ENCODE measurements around the gene SNORC. TPM values are rescaled to one million over a fixed set of nuclear protein-coding genes. Genes with fewer than 3 reads are reported as not detected.

SNORC gene
- total and polyA plus RNA-seq, 5 donors = 0.59 to 1.9 (median 1.1) TPM

DNA sequence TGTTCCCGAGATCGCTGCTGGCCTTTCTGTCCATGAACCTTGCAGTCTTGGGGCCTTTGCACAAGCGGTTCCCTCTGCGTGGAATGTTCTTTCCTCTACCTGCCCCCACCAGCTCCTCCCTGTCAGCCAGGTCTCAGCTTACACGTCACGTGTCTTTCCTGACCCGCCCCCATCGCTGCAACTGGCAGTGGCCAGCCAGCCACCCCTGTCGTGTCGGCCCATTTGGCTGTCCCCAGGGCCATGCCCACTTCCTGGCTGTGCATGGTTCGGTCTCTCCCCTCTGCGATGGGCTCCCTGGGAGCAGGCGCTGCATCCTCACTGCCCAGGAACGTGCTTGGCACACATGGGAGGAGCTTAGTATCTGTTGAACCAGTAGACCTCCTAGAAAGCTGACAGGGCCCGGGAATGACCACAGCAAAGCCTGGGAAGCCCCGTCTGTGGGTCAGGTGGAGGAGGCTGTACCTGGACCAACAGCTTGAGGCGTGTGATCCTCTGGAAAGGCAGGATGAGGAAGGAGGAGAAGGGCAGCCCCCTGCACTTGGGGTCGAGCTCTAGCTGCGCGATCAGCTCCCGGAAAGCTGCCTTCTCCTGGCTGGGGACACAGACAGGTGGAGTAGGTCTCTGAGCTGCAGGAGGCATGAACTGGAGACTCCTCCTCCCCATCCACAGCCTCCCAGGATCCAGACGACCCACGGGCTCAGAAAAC is 21.0 kb downstream of the SNORC start:
- intact Hi-C loops (cut with DNase I) = no loop called here
- no peak overlapping the region for H3K27ac ChIP-seq (ENCODE audit: low read length)
- no peaks in the 10 kb centered on the region for H3K27me3 ChIP-seq (ENCODE audit: control insufficient read depth, insufficient read depth)
- H3K9me3 ChIP-seq (ENCODE audit: control insufficient read depth, low read length) = no peaks in the 10 kb centered on the region
- ATAC-seq (peak; percentile 26 to 42), DNase-seq (peak in 1 of 3 donors; percentile 67)
- no peak overlapping the region for H3K4me3 ChIP-seq (ENCODE audit: low read length)
- WGBS = 35% methylated on average over 23 of the region's 23 CpGs
- H3K4me1 ChIP-seq (ENCODE audit: control insufficient read depth, insufficient read depth, low read length) = no peaks in the 10 kb centered on the region

DNA sequence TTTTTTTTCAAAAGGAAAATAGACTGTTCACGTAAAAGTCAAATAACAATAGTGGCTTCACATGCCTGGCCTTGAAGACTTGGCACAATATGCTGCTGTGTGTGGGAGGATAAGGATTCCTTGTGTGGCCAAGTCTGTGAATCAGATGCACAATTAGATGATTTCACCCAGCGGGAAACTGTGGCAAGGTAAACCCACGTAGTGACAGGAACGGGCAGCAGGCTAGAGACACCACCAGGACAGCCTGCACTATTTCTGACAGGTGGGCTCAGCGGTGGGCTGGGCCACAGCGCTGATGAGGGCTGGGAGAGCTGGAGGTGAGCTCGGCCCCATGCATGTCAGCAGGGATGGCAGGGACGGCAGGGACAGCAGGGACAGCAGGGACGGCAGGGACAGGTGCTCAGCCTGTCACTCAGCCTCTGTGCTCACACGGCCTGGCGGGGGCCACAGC is 21.6 kb downstream of the SNORC start:
- Histone ChIP-seq H3K4me3 (ENCODE audit: low read length) (no peak overlapping the region), H3K4me1 (ENCODE audit: control insufficient read depth, insufficient read depth, low read length) (no peaks in the 10 kb centered on the region), H3K9me3 (ENCODE audit: control insufficient read depth, low read length) (no peaks in the 10 kb centered on the region), H3K27me3 (ENCODE audit: control insufficient read depth, insufficient read depth) (no peaks in the 10 kb centered on the region), H3K27ac (ENCODE audit: low read length) (no peak overlapping the region)
- 61% methylated on average over 11 of the region's 11 CpGs for WGBS
- ATAC-seq = no peak
- DNase-seq = no peak
- intact Hi-C loops (cut with DNase I) = no loop called here

DNA sequence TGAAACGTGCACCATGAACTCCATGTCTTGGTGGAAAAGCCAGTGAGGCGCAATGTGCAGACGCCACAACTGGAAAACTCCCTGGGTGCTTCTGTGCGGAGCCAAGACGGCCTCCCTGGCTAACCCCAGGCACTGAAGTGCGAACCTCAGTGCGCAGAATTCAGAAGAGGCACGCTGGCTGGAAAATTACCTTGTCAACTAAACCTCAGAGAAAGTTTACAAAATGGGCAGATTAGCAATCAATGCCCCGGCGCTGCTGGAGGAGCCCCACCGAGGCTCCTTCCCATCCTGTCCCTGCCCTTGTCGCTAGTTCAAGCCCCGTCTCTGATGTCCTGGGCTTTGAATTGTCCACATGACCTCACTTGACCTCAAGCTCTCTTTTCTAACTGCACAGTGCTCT is 22.2 kb downstream of the SNORC start:
- Histone ChIP-seq H3K4me1 (ENCODE audit: control insufficient read depth, insufficient read depth, low read length) (no peaks in the 10 kb centered on the region), H3K27me3 (ENCODE audit: control insufficient read depth, insufficient read depth) (no peaks in the 10 kb centered on the region), H3K27ac (ENCODE audit: low read length) (no peak overlapping the region), H3K4me3 (ENCODE audit: low read length) (no peak overlapping the region), H3K9me3 (ENCODE audit: control insufficient read depth, low read length) (no peaks in the 10 kb centered on the region)
- ATAC-seq = no peak
- DNase-seq = no peak
- 93% methylated on average over 13 of the region's 13 CpGs for WGBS
- intact Hi-C loops (cut with DNase I) = no loop called here

DNA sequence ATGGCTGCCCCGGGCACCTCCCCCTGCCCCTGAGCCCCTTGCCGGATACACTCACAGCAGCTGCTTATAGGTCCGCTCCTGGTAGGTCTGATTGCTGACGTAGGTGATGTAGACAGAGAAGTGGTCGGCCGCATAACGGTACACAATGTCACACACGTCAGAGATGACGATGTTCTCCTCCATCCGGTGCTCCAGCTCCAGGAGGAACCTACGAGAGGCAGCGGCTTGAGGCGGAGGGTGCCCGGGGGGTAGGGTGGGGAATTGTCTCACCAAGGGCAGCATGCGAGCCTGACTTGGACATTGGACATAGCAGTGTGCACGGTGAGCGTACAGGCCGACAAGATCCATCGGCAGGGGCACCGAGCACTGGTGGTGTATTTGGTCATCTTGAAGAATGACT is 22.8 kb downstream of the SNORC start:
- H3K27me3 ChIP-seq (ENCODE audit: control insufficient read depth, insufficient read depth) = no peaks in the 10 kb centered on the region
- no peak overlapping the region for H3K4me3 ChIP-seq (ENCODE audit: low read length)
- DNase-seq = no peak
- H3K4me1 ChIP-seq (ENCODE audit: control insufficient read depth, insufficient read depth, low read length) = no peaks in the 10 kb centered on the region
- intact Hi-C loops (cut with DNase I) = no loop called here
- H3K9me3 ChIP-seq (ENCODE audit: control insufficient read depth, low read length) = no peaks in the 10 kb centered on the region
- WGBS = 90% methylated on average over 20 of the region's 20 CpGs
- no peak overlapping the region for H3K27ac ChIP-seq (ENCODE audit: low read length)
- ATAC-seq = no peak

GRCh38 chr2:232893834-232894233 is 23.8 kb downstream of the SNORC start:
- H3K27me3 ChIP-seq (ENCODE audit: control insufficient read depth, insufficient read depth) = no peaks in the 10 kb centered on the region
- 94% methylated on average over 8 of the region's 8 CpGs for WGBS
- H3K4me3 ChIP-seq (ENCODE audit: low read length) = no peak overlapping the region
- H3K9me3 ChIP-seq (ENCODE audit: control insufficient read depth, low read length) = no peaks in the 10 kb centered on the region
- H3K27ac ChIP-seq (ENCODE audit: low read length) = no peak overlapping the region
- no peaks in the 10 kb centered on the region for H3K4me1 ChIP-seq (ENCODE audit: control insufficient read depth, insufficient read depth, low read length)
- intact Hi-C loops (cut with DNase I) = no loop called here
- DNase-seq (peak in 1 of 3 donors; percentile 43), ATAC-seq (no peak)

- H3K4me1 ChIP-seq (ENCODE audit: control insufficient read depth, insufficient read depth, low read length) = no peaks in the 10 kb centered on the region
- H3K27ac ChIP-seq (ENCODE audit: low read length) = no peak overlapping the region
- H3K27me3 ChIP-seq (ENCODE audit: control insufficient read depth, insufficient read depth) = no peaks in the 10 kb centered on the region
- no peaks in the 10 kb centered on the region for H3K9me3 ChIP-seq (ENCODE audit: control insufficient read depth, low read length)
- H3K4me3 ChIP-seq (ENCODE audit: low read length) = no peak overlapping the region
- intact Hi-C loops (cut with DNase I) = no loop called here
- no peak for DNase-seq
- WGBS = 89% methylated on average over 9 of the region's 9 CpGs
- ATAC-seq = no peak
Observed at GRCh38 chr2:232894251-232894650, 24.2 kb downstream of the SNORC start.

GRCh38 chr2:232894746-232895145 is 24.7 kb downstream of the SNORC start:
- ATAC-seq (no peak), DNase-seq (no peak)
- Histone ChIP-seq H3K27me3 (ENCODE audit: control insufficient read depth, insufficient read depth) (no peaks in the 10 kb centered on the region), H3K4me1 (ENCODE audit: control insufficient read depth, insufficient read depth, low read length) (no peaks in the 10 kb centered on the region), H3K4me3 (ENCODE audit: low read length) (no peak overlapping the region), H3K9me3 (ENCODE audit: control insufficient read depth, low read length) (no peaks in the 10 kb centered on the region), H3K27ac (ENCODE audit: low read length) (no peak overlapping the region)
- 89% methylated on average over 19 of the region's 19 CpGs for WGBS
- intact Hi-C loops (cut with DNase I) = no loop called here

GRCh38 chr2:232896111-232896510 is 26.0 kb downstream of the SNORC start:
- no peaks in the 10 kb centered on the region for H3K4me1 ChIP-seq (ENCODE audit: control insufficient read depth, insufficient read depth, low read length)
- no peaks in the 10 kb centered on the region for H3K27me3 ChIP-seq (ENCODE audit: control insufficient read depth, insufficient read depth)
- no peak overlapping the region for H3K4me3 ChIP-seq (ENCODE audit: low read length)
- H3K27ac ChIP-seq (ENCODE audit: low read length) = no peak overlapping the region
- ATAC-seq (no peak), DNase-seq (no peak)
- no peaks in the 10 kb centered on the region for H3K9me3 ChIP-seq (ENCODE audit: control insufficient read depth, low read length)
- intact Hi-C loops (cut with DNase I) = no loop called here

- DNase-seq = no peak
- intact Hi-C loops (cut with DNase I) = no loop called here
Observed at GRCh38 chr2:232896720-232897597, 26.9 kb downstream of the SNORC start.

DNA sequence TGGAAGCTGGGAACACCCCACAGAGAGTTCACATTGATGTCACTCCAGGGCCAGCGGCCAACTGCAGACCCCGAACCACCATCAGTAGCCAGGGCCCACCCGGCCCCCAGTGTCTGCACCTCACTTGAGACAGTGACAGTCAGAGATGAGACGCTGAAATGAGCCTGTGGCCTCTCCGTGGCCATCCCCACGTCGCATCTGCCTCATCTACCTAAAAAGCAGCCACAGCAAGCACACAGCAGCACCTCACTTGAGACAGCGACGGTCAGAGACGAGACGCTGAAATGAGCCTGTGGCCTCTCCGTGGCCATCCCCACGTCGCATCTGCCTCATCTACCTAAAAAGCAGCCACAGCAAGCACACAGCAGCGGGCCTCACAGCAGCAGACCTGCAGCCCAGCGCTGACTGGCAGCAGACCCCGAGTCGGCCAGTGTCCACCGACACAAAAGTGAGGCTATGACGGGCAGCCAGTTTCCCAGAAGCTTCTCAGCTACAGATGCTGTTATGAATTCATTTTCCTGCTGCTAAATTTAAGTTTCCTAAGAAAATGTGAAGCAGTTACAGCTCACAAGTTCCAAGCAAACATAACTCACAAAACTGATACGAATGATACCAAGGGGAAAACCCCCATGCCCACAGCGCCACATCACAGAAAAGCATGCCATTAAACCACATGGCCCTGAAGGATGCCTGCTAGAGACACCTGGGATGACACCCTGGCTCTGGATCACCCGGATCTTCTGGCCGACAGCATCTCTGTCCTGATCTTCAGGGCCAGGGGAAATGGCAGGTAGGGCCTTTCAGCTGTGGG is 27.7 kb downstream of the SNORC start:
- Histone ChIP-seq H3K27me3 (ENCODE audit: control insufficient read depth, insufficient read depth) (no peaks in the 10 kb centered on the region), H3K4me3 (ENCODE audit: low read length) (no peak overlapping the region), H3K27ac (ENCODE audit: low read length) (no peak overlapping the region), H3K9me3 (ENCODE audit: control insufficient read depth, low read length) (no peaks in the 10 kb centered on the region), H3K4me1 (ENCODE audit: control insufficient read depth, insufficient read depth, low read length) (no peaks in the 10 kb centered on the region)
- no peak for ATAC-seq
- intact Hi-C loops (cut with DNase I) = no loop called here
- WGBS = 93% methylated on average over 24 of the region's 24 CpGs
- no peak for DNase-seq

More at GRCh38 chr2:232896720-232897597, 26.9 kb downstream of the SNORC start:
- H3K9me3 ChIP-seq (ENCODE audit: control insufficient read depth, low read length) = no peaks in the 10 kb centered on the region
- ATAC-seq = no peak
- no peak overlapping the region for H3K4me3 ChIP-seq (ENCODE audit: low read length)
- 94% methylated on average over 9 of the region's 9 CpGs for WGBS
- H3K27me3 ChIP-seq (ENCODE audit: control insufficient read depth, insufficient read depth) = no peaks in the 10 kb centered on the region
- H3K27ac ChIP-seq (ENCODE audit: low read length) = no peak overlapping the region
- no peaks in the 10 kb centered on the region for H3K4me1 ChIP-seq (ENCODE audit: control insufficient read depth, insufficient read depth, low read length)
